ENCODE results near the gene PARVG. TPM values are rescaled to one million over a fixed set of nuclear protein-coding genes. Genes with fewer than 3 reads are reported as not detected.

Gene PARVG
- total and polyA plus RNA-seq, 10 of the 15 experiments (the other 5 are each of a cell fraction or from before 2014, with no cell fraction given), result 6.3 to 123 (median 71.9) TPM

DNA sequence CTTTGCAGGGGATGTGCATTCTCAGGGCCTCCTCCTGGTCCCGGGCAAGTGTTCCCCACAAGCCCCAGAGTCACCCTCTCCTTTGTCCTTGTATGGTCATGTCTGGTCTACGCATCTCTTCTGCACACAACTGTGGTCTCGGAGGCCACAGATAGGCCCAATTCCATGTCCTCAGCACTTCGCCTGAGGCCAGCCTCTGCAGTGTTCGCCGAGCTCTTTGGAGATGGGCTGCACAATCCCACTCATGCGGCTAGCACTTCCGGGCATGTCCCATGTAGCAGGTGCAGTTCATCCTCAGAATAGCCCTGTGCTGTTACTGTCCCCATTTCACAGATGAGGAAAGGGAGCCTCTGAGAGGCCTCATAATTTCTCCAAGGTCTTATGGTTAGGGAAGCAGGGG, 7.6 kb downstream of the PARVG start (continued):
- TF ChIP-seq, protein P1, sequence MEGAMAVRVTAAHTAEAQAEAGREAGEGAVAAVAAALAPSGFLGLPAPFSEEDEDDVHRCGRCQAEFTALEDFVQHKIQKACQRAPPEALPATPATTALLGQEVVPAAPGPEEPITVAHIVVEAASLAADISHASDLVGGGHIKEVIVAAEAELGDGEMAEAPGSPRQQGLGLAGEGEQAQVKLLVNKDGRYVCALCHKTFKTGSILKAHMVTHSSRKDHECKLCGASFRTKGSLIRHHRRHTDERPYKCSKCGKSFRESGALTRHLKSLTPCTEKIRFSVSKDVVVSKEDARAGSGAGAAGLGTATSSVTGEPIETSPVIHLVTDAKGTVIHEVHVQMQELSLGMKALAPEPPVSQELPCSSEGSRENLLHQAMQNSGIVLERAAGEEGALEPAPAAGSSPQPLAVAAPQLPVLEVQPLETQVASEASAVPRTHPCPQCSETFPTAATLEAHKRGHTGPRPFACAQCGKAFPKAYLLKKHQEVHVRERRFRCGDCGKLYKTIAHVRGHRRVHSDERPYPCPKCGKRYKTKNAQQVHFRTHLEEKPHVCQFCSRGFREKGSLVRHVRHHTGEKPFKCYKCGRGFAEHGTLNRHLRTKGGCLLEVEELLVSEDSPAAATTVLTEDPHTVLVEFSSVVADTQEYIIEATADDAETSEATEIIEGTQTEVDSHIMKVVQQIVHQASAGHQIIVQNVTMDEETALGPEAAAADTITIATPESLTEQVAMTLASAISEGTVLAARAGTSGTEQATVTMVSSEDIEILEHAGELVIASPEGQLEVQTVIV (IDR thresholded peaks at IDR 0.05; ENCODE audit: borderline replicate concordance, partially characterized antibody), result no peak
- no peak for TF ChIP-seq RUNX3 (IDR thresholded peaks at IDR 0.05; ENCODE audit: low read length)
- TF ChIP-seq ESRRA (IDR thresholded peaks at IDR 0.05; ENCODE audit: low read length), result no peak

DNA sequence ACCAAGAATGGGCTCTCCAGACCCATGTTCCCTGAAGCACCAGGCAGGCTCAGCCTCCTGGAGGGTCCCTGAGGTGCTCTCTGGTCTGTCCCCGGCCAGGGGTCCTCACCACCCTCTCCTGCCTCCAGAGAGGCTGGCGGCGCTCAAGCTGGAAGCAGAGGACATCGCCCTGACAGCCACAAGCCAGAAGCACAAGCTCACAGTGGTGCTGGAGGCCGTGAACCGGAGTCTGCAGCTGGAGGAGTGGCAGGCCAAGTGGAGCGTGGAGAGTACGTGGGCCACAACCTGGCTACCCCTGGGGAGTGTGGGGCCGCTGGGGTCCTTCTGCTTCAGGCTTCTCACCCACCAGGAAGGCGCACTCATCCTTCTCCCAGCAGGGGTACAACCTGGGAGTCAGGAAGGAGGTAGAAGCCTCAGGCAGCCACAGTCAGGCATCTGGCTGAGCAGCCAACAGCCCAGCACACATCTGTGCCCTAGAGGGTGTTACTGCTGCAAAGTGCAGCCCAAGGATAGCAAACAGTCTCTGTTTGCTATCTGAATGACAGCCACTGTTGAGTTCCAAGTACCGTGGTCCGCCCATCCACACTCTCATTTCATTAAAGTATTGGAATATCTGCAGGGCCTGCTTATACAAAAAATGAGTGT, 8.4 kb downstream of the PARVG start:
- Histone ChIP-seq H3K36me3 (ENCODE audit: control insufficient read depth in 2 of 2, insufficient read depth in 2 of 2, low read length in 1 of 2) (peaks cover 0 to 2% of the 10 kb centered on the region in 2 experiments; a peak in 1 of 4 replicates), H3K27ac (ENCODE audit: control insufficient read depth, insufficient read depth) (no peak overlapping the region), H3K4me2 (ENCODE audit: control insufficient read depth, insufficient read depth) (no peak overlapping the region), H3K27me3 (replicated peaks in 1 of 2; ENCODE audit: control insufficient read depth in 2 of 2, insufficient read depth in 2 of 2, low read length in 1 of 2) (no peaks in the 10 kb centered on the region), H4K20me1 (ENCODE audit: control insufficient read depth, insufficient read depth) (no peaks in the 10 kb centered on the region), H3K79me2 (ENCODE audit: control insufficient read depth, insufficient read depth, low read length) (no peaks in the 10 kb centered on the region), H3K4me1 (ENCODE audit: control insufficient read depth, insufficient read depth, low read length) (peaks cover 31% of the 10 kb centered on the region), H3K9ac (ENCODE audit: control insufficient read depth, insufficient read depth, low read length) (no peak overlapping the region), H3K9me3 (replicated peaks; ENCODE audit: control insufficient read depth, insufficient read depth, low read length) (no peaks in the 10 kb centered on the region), H3K4me3 (no peak overlapping the region), H2AFZ (ENCODE audit: control insufficient read depth, low read depth, low read length) (no peak overlapping the region)
- in situ Hi-C loops (cut with MboI), result no loop called here
- WGBS (ENCODE audit: insufficient coverage, insufficient replicate concordance, low lambda C conversion rate, missing lambda C conversion rate), result 73% methylated on average over 12 of the region's 12 CpGs
- ATAC-seq (no peak), DNase-seq (ENCODE audit: low read depth, low spot score) (no peak), FAIRE-seq (no peak)
- ChIA-PET CTCF (no interaction called here), RAD21 (ENCODE audit: unreplicated experiment) (no interaction called here), POLR2A (interaction anchor here (1.1 to 3.0 kb wide), 2 partner anchors 8 to 17 kb away, joined by 8 to 17 read pairs; partner anchors contain the start of gene PARVG), SMC1A (ENCODE audit: uncharacterized antibody, unreplicated experiment) (no interaction called here)
- intact Hi-C loops (cut with micrococcal nuclease; ENCODE audit: unreplicated experiment), result no loop called here
- BruUV-seq (replicated peaks), result no TSS peak
- TF ChIP-seq STAT3 (IDR thresholded peaks at IDR 0.05; ENCODE audit: low read depth, low read length), result no peak
- peak; percentile 46; the same call in 1 of the 2 replicates for TF ChIP-seq POLR2A (IDR thresholded peaks at IDR 0.05; ENCODE audit: low read depth, low read length)

Measured in GM12878 (cell line).